ENCODE data around the gene PSTPIP1. TPM values are rescaled to one million over a fixed set of nuclear protein-coding genes. Genes with fewer than 3 reads are reported as not detected.

Gene PSTPIP1
- total RNA-seq, 1 donor from 2014 or later: 16.0 TPM

- no peak for ATAC-seq
- TF ChIP-seq, protein P1, sequence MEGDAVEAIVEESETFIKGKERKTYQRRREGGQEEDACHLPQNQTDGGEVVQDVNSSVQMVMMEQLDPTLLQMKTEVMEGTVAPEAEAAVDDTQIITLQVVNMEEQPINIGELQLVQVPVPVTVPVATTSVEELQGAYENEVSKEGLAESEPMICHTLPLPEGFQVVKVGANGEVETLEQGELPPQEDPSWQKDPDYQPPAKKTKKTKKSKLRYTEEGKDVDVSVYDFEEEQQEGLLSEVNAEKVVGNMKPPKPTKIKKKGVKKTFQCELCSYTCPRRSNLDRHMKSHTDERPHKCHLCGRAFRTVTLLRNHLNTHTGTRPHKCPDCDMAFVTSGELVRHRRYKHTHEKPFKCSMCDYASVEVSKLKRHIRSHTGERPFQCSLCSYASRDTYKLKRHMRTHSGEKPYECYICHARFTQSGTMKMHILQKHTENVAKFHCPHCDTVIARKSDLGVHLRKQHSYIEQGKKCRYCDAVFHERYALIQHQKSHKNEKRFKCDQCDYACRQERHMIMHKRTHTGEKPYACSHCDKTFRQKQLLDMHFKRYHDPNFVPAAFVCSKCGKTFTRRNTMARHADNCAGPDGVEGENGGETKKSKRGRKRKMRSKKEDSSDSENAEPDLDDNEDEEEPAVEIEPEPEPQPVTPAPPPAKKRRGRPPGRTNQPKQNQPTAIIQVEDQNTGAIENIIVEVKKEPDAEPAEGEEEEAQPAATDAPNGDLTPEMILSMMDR (IDR thresholded peaks at IDR 0.05): no peak
- Histone ChIP-seq H3K27ac (no peak overlapping the region), H3K4me1 (no peaks in the 10 kb centered on the region), H3K36me3 (no peaks in the 10 kb centered on the region), H3K9me3 (no peaks in the 10 kb centered on the region), H3K4me3 (no peak overlapping the region), H3K27me3 (no peaks in the 10 kb centered on the region)
- no peak for DNase-seq
- intact Hi-C loops (cut with DNase I): no loop called here
Measured at GRCh38 chr15:77076323-77076915, 81.5 kb downstream of the PSTPIP1 start.

DNA sequence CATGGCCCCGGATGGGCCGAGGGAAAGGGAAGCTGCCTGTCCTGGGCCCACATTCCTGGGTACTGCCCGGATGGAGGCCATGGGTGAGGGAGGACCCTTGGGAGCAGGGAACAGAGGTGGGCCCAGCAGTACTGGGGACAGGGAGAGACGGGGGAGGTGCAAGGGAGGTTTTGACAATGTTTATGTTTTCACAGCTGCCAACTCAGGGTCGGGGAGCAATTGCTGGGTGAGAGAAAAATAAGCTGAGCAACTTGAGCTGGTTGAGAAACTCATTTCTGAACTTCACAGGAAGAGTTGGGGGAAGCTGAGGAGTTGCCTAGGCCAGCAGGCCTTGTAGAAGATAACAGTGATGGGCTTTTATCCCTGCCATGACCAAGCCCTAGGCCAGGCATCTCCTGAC, 87.0 kb downstream of the PSTPIP1 start:
- Histone ChIP-seq H3K36me3 (no peaks in the 10 kb centered on the region), H3K4me1 (peaks cover 8% of the 10 kb centered on the region), H3K9me3 (no peaks in the 10 kb centered on the region), H3K27ac (no peak overlapping the region), H3K27me3 (no peaks in the 10 kb centered on the region), H3K4me3 (no peak overlapping the region)
- intact Hi-C loops (cut with DNase I): no loop called here
- no peak for DNase-seq
- no peak for ATAC-seq
- TF ChIP-seq, protein P1 (IDR thresholded peaks at IDR 0.05): no peak

DNA sequence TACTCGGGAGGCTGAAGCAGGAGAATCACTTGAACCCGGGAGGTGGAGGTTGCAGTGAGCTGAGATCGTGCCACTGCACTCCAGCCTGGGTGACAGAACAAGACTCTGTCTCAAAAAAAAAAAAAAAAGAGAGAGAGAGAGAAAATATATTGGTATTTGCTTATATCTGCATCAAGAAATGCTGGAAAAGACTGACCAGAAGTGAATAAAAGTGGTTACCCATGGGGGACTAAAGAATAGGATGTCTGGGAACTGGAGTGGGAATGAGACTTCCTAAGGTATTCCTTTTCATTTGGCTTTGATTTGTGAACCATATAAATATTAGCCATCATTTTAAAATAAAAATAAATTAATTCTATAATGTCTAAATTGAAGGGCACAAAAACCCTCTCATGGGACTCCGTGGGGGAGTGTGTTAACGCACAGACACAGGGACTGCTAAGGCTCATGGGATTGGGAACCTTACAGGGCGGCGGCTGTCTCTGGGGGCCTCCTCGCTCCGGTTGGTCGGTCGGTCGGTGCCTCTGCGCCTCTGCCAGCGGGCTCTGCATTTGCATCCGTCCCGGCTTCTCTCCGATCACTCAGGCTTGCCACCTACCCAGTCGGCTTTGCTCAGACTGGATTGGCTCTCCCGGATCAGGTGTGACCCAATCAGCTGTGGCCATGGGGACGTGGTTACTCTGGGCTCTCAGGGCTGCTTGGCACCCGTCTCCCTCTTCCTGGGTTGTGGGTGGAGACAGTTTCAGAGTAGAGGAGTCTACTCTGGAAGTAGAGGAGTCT, 88.6 kb downstream of the PSTPIP1 start:
- Histone ChIP-seq H3K9me3 (no peaks in the 10 kb centered on the region), H3K4me1 (peaks cover 8% of the 10 kb centered on the region), H3K36me3 (no peaks in the 10 kb centered on the region), H3K27ac (no peak overlapping the region), H3K4me3 (peak overlapping the region; percentile 42), H3K27me3 (no peaks in the 10 kb centered on the region)
- TF ChIP-seq, protein P1 (IDR thresholded peaks at IDR 0.05): no peak
- intact Hi-C loops (cut with DNase I): no loop called here
- DNase-seq: peak; percentile 92
- peak; percentile 99 for ATAC-seq

GRCh38 chr15:77084436-77084835, 89.5 kb downstream of the PSTPIP1 start:
- Histone ChIP-seq H3K36me3 (no peaks in the 10 kb centered on the region), H3K27me3 (no peaks in the 10 kb centered on the region), H3K4me3 (no peak overlapping the region), H3K4me1 (peaks cover 8% of the 10 kb centered on the region), H3K27ac (no peak overlapping the region), H3K9me3 (no peaks in the 10 kb centered on the region)
- ATAC-seq (no peak), DNase-seq (no peak)
- TF ChIP-seq, protein P1 (IDR thresholded peaks at IDR 0.05): no peak
- intact Hi-C loops (cut with DNase I): no loop called here

- H3K4me1 ChIP-seq: peaks cover 8% of the 10 kb centered on the region
- DNase-seq (no peak), ATAC-seq (no peak)
- intact Hi-C loops (cut with DNase I): no loop called here
- H3K9me3 ChIP-seq: no peaks in the 10 kb centered on the region
- no peak overlapping the region for H3K4me3 ChIP-seq
- no peaks in the 10 kb centered on the region for H3K36me3 ChIP-seq
- TF ChIP-seq, protein P1 (IDR thresholded peaks at IDR 0.05): no peak
- no peaks in the 10 kb centered on the region for H3K27me3 ChIP-seq
- H3K27ac ChIP-seq: no peak overlapping the region
Measured at GRCh38 chr15:77085297-77085696, 90.4 kb downstream of the PSTPIP1 start.

Other genes with a start within 250 kb of the PSTPIP1 start
- 44.3 TPM for gene SCAPER, start 89.8 kb upstream of the PSTPIP1 start, total RNA-seq
- gene RCN2, start 63.4 kb upstream of the PSTPIP1 start, total RNA-seq: 39.4 TPM
- gene TSPAN3, start 76.0 kb downstream of the PSTPIP1 start, total RNA-seq: 359 TPM

All from upper lobe of right lung (tissue), 1 donor.